Esophagus (tissue), 2 donors: ENCODE data around the gene IGLL1. TPM values are rescaled to one million over a fixed set of nuclear protein-coding genes. Genes with fewer than 3 reads are reported as not detected.
"Not testable (repeated sequence)": the region's sequence is repeated elsewhere in the genome, so short reads cannot be mapped to it uniquely, and the experiment has no call there.

Experiments used
- H3K27ac ChIP-seq, 2 donors: one replicate each; pipeline ENCODE4 v1.5.1; 2013; ENCODE audit warnings: low read depth in 2 of 2, mild to moderate bottlenecking in 2 of 2, inconsistent platforms in 1 of 2, low read length in 1 of 2, moderate library complexity in 1 of 2
- H3K27me3 ChIP-seq, 2 donors: one replicate each; pipeline ENCODE4 v1.6.1; 2013; ENCODE audit warnings: low read length in 2 of 2, control low read depth in 1 of 2, mild to moderate bottlenecking in 1 of 2; ENCODE audit not compliant: insufficient read depth in 2 of 2, control insufficient read depth in 1 of 2
- H3K36me3 ChIP-seq, 2 donors: one replicate each; pipeline ENCODE4 v1.6.1; 2013; ENCODE audit warnings: low read length in 1 of 2; ENCODE audit not compliant: control insufficient read depth in 2 of 2, insufficient read depth in 2 of 2
- H3K4me1 ChIP-seq, 2 donors: one replicate each; pipeline ENCODE4 v1.6.1; 2013; ENCODE audit warnings: low read length in 1 of 2; ENCODE audit not compliant: control insufficient read depth in 2 of 2, insufficient read depth in 2 of 2
- H3K4me3 ChIP-seq, 2 donors: one replicate each; pipeline ENCODE4 v1.5.1; 2013; ENCODE audit warnings: low read length in 2 of 2, mild to moderate bottlenecking in 2 of 2, low read depth in 1 of 2, moderate library complexity in 1 of 2
- H3K9me3 ChIP-seq, 2 donors: one replicate each; pipeline ENCODE4 v1.6.1; 2013; ENCODE audit warnings: mild to moderate bottlenecking in 2 of 2, low read depth in 1 of 2, low read length in 1 of 2, moderate library complexity in 1 of 2; ENCODE audit not compliant: control insufficient read depth in 2 of 2, insufficient read depth in 1 of 2
- WGBS, 2 donors: extraction: QIAGEN DNeasy Blood & Tissue Kit; methylation state at CpG; one replicate each; pipeline ENCODE4 v1.1.7; 2013; 5-methylcytosine and 5-hydroxymethylcytosine counted together
- polyA plus RNA-seq, 2 donors: library from polyadenylated mRNA; stranded (reverse); fragments of 200-250 nt; gene quantifications; one replicate each; pipeline ENCODE4 v1.2.3, GENCODE V29; 2013
- donor health status: healthy with polysubstance abuse.
- donor health status: Bipolar disorder and iron deficiency.

Gene IGLL1
- polyA plus RNA-seq, 2 donors, result not detected

DNA sequence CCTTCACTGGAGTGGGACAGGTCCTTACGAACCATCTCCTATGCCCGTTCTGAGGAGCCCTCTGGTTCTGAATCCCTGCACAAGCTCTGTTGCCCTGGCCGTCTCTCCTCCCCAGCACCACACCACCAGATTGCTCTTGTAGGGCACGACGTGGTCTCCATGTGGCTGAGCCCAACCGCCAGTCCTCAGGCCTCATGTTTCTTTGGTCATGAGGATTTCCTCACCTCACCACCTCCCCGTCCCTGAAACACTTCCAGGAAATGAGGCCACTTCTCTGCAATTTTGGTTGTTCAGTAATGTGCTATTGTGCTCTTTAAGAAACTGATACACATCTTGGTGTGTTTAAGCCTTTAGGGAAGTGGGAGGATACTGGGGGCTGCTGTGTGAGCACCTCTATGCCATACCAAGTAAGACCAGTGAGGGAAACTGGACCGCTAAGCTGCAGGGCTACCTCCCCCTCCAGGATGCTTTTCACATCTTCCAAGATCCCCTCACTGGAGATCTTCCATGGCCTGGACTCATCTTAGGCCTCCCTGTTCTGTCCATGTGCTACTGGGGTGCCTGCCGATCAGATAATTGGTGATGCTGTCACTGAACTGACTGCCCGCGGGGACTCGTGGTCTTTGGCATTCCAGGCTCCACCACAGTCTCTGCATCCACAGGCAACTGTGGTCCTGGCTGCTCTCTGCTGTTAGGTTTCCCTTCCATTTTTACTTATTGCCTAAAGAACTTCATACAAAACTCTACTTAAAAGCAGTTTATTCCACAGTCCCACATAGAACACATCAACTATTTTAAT is 30.1 kb upstream of the IGLL1 start:
- H3K9me3 ChIP-seq, result no peaks in the 10 kb centered on the region
- H3K36me3 ChIP-seq, result no peaks in the 10 kb centered on the region
- H3K27ac ChIP-seq, result no peak overlapping the region
- H3K4me1 ChIP-seq, result no peaks in the 10 kb centered on the region
- H3K4me3 ChIP-seq, result no peak overlapping the region
- 83 to 84% methylated on average over 12 of the region's 12 CpGs for WGBS, 2 donors
- no peaks in the 10 kb centered on the region for H3K27me3 ChIP-seq

GRCh38 chr22:23608583-23608982 is 28.5 kb upstream of the IGLL1 start:
- Histone ChIP-seq H3K27me3 (no peaks in the 10 kb centered on the region), H3K9me3 (no peaks in the 10 kb centered on the region), H3K4me3 (no peak overlapping the region), H3K27ac (no peak overlapping the region), H3K36me3 (no peaks in the 10 kb centered on the region), H3K4me1 (no peaks in the 10 kb centered on the region)
- 62 to 69% methylated on average over 6 of the region's 6 CpGs for WGBS, 2 donors

GRCh38 chr22:23606204-23607131 is 26.4 kb upstream of the IGLL1 start:
- Histone ChIP-seq H3K27me3 (no peaks in the 10 kb centered on the region), H3K36me3 (no peaks in the 10 kb centered on the region), H3K4me3 (no peak overlapping the region), H3K9me3 (no peaks in the 10 kb centered on the region), H3K27ac (no peak overlapping the region), H3K4me1 (no peaks in the 10 kb centered on the region)
- 84 to 88% methylated on average over 20 of the region's 20 CpGs for WGBS, 2 donors

GRCh38 chr22:23604939-23605712 is 25.0 kb upstream of the IGLL1 start:
- Histone ChIP-seq H3K4me1 (no peaks in the 10 kb centered on the region), H3K27ac (no peak overlapping the region), H3K9me3 (no peaks in the 10 kb centered on the region), H3K36me3 (no peaks in the 10 kb centered on the region), H3K4me3 (no peak overlapping the region), H3K27me3 (no peaks in the 10 kb centered on the region)
- WGBS, 2 donors, result 77 to 82% methylated on average over 8 of the region's 8 CpGs

- WGBS, 2 donors, result 85 to 86% methylated on average over 7 of the region's 7 CpGs
- H3K4me3 ChIP-seq, result no peak overlapping the region
Observed at GRCh38 chr22:23603266-23603665, 23.2 kb upstream of the IGLL1 start.

DNA sequence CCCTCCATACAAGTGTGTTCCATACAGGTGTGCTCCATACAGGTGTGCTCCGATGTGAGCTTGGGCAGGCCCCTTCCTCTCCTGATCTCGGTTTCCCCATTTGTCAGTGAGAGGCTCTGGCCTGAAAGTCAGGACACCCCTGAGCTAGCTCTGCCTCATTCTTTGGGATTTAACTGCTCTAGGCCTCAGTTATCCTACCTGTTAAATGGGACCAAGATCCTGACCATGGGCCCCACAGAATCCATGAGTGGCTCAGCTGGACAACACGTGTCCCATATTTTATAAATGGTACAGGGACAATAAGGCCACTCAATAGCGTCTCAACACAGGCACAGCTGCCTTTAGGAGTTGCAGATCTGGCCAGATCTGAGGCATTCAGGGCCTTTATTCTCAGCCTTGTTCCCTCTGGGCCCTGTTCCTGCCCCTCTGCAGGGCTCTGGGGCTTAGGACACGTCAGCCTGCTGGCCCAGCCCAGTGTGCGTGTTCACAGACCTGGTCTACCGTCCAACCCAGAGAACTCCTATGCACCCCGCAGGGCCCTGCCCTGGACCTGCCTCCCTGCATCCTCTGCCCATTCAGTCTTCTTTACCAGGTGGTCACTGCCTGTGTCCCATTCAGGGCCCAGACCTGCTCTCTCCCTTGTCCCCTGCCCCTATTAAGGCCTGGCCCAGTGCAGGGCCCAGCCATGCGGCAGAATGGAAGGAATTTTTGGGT is 18.9 kb upstream of the IGLL1 start:
- no peak overlapping the region for H3K4me3 ChIP-seq
- H3K27me3 ChIP-seq, result no peaks in the 10 kb centered on the region
- no peaks in the 10 kb centered on the region for H3K9me3 ChIP-seq
- H3K36me3 ChIP-seq, result no peaks in the 10 kb centered on the region
- H3K4me1 ChIP-seq, result no peaks in the 10 kb centered on the region
- 92 to 94% methylated on average over 9 of the region's 9 CpGs for WGBS, 2 donors
- H3K27ac ChIP-seq, result no peak overlapping the region

More at GRCh38 chr22:23603266-23603665, 23.2 kb upstream of the IGLL1 start:
- no peaks in the 10 kb centered on the region for H3K36me3 ChIP-seq
- no peak overlapping the region for H3K27ac ChIP-seq
- H3K9me3 ChIP-seq, result no peaks in the 10 kb centered on the region
- H3K27me3 ChIP-seq, result no peaks in the 10 kb centered on the region
- H3K4me1 ChIP-seq, result no peaks in the 10 kb centered on the region

- not testable (repeated sequence) for H3K4me1 ChIP-seq, H3K36me3 ChIP-seq, H3K4me3 ChIP-seq, H3K9me3 ChIP-seq, H3K27me3 ChIP-seq, H3K27ac ChIP-seq
- WGBS, 2 donors, result 69 to 78% methylated on average over 4 to 5 of the region's 7 CpGs
Observed at GRCh38 chr22:23597576-23598268, 17.6 kb upstream of the IGLL1 start.

DNA sequence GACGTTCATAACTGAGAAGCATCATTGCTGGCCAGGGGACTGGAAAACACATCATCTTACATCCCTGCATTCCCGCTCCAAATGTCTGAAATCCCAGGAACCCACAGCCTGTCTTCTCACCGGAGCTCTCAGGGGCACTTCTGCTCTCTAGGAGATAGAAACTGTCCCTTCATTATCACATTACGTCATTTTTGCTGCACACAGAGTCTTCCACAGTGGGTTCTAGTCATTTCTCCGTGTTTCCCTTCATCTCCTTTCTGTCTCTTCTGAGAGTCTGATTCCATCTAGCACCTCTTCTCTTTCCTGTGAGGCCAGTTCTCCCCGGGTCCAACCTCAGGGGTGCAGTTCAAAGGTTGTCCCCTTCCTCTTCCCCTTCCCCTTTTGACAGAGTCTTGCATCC is 15.8 kb upstream of the IGLL1 start:
- not testable (repeated sequence) for H3K4me3 ChIP-seq, H3K27ac ChIP-seq, H3K4me1 ChIP-seq, H3K27me3 ChIP-seq, H3K9me3 ChIP-seq, H3K36me3 ChIP-seq
- 52 to 55% methylated on average over 6 of the region's 6 CpGs for WGBS, 2 donors
